GM13977 (cell line): ENCODE data around the gene ACTG1.

Experiments
- DNase-seq: peaks from one replicate; pipeline ENCODE4 v3.0.0; 2012; ENCODE audit warnings: low spot score
- in situ Hi-C: fragments of 300-500 bp; cut with MboI; formaldehyde crosslinking; loops from one replicate; pipeline ENCODE4 v1.12.0; 2022; ENCODE audit warnings: low sequenced_read_pairs, low pct_unique_long_range_greater_than_20kb, mixed read lengths, inconsistent platforms; ENCODE audit not compliant: unreplicated experiment
- TF ChIP-seq, protein P1 (sequence below): IDR thresholded peaks from 2 replicates; pipeline ENCODE4 v1.5.1; 2012; ENCODE audit warnings: mild to moderate bottlenecking, control low read depth; ENCODE audit not compliant: insufficient read depth; ENCODE audit errors: extremely low read depth, missing control alignments

Gene ACTG1

DNA sequence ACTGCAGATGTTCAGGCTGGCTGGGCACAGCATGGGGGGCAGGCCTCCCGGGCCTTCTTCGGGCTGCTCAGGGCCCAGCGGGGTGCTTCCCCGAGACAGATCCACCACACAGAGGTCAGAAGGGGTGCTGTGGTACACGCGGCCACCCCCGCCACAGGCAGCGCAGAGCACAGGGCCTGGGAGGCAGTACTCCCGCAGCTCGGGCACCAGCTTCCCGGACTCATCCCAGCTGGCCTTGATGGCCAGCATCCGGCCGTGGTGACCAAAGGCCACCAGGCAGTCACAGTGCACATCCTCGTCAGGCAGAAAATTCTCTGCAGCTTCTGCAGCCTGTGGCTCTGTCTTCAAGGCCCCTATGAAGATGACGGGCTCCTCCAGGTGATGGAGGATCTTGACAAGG is 37.7 kb upstream of the ACTG1 start:
- in situ Hi-C loops = no loop called here
- TF ChIP-seq, protein P1, sequence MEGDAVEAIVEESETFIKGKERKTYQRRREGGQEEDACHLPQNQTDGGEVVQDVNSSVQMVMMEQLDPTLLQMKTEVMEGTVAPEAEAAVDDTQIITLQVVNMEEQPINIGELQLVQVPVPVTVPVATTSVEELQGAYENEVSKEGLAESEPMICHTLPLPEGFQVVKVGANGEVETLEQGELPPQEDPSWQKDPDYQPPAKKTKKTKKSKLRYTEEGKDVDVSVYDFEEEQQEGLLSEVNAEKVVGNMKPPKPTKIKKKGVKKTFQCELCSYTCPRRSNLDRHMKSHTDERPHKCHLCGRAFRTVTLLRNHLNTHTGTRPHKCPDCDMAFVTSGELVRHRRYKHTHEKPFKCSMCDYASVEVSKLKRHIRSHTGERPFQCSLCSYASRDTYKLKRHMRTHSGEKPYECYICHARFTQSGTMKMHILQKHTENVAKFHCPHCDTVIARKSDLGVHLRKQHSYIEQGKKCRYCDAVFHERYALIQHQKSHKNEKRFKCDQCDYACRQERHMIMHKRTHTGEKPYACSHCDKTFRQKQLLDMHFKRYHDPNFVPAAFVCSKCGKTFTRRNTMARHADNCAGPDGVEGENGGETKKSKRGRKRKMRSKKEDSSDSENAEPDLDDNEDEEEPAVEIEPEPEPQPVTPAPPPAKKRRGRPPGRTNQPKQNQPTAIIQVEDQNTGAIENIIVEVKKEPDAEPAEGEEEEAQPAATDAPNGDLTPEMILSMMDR = no peak
- no peak for DNase-seq

DNA sequence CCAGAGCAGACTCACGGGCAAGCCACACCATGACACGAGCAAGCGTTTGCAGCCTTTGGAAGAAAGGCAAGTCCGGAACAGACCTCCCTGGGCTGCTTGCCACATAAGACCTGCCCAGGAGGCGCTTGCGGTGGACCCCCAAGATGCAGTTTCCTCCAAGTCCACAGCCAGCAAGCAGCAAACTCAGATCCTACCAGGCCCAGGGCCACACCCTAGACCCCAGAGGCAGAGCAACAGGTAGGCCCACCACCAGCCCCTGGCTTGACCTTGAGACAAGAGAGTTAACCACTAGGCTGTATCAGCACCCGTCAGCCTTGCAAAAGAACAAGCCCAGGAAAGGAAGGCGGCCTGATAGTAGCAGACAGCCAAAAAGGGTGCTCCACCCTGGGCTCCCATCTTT is 37.2 kb upstream of the ACTG1 start:
- in situ Hi-C loops = no loop called here

DNA sequence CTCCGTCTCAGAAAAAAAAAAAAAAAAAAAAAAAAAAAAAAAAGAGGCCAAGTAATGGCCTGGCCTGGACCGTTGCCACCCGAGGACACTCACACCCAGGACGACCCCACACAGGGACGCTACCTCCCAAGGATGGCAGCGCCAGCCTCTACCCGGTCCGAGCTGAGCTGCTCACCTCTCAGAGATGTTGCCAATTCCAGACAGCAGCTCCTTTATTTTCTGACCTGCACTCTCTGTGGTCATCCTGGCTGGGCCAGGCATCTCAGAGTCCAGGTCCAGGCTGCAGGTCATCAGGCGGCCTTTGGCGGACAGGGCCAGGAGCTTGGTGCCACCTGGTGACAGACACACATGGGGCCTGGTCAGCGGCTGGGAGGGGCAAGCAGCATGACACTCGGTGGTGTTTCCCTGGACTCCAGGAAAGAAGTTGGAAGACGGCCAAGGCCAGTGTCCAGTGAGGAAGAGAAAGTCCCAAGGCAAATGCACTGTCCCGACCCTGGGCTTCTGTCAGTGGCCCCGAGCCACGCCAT is 36.5 kb upstream of the ACTG1 start:
- in situ Hi-C loops = no loop called here
- TF ChIP-seq, protein P1 = no peak
- DNase-seq = no peak

More for the DNA sequence above, 37.2 kb upstream of the ACTG1 start:
- TF ChIP-seq, protein P1 = no peak
- DNase-seq = no peak

DNA sequence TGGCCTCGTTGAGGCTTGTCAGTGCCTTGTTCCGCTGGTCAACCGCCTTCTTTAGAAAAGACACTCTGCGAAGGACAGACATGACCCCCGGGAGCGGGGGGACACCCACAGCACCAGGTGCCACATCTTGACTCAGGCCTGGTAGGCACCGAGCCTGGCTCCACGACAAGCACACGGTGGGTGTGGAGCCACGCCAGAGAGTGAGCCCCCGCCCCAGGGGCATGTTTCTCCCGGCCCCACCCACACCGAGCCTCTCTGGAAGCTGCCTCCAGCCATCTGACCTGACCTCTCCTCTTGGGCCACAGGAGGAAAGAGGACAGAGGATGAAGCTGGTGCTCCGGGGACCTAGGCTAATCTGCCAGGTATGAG is 35.0 kb upstream of the ACTG1 start:
- DNase-seq = no peak
- in situ Hi-C loops = no loop called here
- TF ChIP-seq, protein P1 = no peak

DNA sequence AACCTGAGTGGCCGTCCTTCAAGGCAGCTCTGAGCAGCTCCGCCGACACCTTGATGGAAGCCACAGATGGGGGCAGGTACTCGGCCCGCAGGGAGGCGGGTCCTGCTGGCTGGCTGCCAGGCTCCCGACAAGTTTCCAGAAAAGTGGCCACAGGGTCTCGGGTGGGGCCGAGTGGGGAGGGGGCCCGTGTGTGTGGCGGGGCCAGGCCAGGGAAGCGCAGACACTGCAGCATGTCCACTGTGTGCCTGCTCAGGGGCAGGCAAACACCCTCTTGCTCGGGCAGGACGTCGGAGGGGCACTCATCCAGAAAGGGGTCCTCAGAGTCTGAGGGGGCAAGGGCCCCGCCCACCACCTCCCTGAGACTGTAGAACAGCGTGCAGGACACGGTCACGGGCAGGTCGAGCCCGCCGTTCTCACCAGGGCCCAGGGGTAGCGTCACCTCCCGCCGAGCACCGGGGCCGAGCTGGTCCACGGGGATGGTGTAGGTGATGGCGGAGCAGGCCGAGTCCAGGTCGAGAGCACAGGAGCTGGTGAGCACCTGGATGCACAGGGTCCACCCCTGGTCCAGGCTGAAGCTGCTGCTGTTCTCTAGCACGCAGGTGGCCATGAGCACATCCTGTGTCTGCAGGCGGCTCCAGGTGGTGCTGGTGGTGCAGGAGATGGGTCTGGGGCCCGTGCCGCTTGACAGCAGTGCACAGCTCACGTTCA is 34.5 kb upstream of the ACTG1 start:
- in situ Hi-C loops = no loop called here
- TF ChIP-seq, protein P1 = no peak
- no peak for DNase-seq

DNA sequence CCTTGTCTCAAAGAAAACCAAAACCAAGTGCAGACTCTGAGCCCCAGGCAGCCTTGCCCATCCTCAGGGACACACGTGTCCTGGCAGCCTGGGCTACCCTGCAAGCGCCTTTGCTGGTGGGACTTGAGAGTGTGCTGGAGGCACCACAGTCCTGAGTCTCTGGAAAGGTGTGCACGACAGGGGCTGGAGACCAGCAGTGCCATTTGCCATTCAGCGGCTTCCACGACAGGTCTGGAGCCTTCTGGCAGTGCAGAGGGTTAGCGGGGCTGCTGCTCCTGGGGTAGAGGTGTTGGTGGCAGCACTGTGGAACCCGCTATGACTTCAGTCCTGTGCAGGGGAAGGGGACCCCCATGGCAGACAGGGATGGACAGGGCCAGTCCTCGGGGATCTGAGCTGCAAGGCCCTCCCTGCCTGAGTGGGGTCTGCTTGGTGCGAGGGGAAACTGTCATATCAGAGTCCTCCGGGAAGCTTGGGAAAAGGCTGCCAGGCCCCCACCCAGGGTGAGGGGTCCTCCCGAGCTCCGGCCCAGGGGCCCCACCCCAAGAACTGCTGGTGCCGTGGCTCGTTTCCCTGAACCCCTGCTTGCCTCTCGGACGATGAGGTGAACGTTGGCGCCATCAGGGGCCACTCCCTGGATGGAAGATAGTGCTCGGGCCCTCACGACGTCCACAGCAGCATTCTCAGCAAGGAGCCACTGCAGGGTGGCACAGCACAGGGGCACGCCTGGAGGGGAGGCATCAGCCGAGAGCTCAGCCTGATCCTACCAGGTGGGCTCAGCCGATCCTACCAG is 32.8 kb upstream of the ACTG1 start:
- no peak for DNase-seq
- in situ Hi-C loops = no loop called here
- TF ChIP-seq, protein P1 = no peak
